Measurements from ENCODE around the gene NRG3.

Gene NRG3

GRCh38 chr10:83023662-83024061, 1148.7 kb downstream of the NRG3 start:
- Histone ChIP-seq H3K9ac (ENCODE audit: low read length) (no peak overlapping the region), H3K4me3 (ENCODE audit: low read depth, low read length, poor library complexity, severe bottlenecking) (no peak overlapping the region), H3K4me1 (ENCODE audit: insufficient read depth, low read length, severe bottlenecking) (no peaks in the 10 kb centered on the region), H3K27me3 (ENCODE audit: insufficient read depth, low read length) (no peaks in the 10 kb centered on the region), H3F3A (ENCODE audit: insufficient read depth, low read length) (no peaks in the 10 kb centered on the region), H3K27ac (ENCODE audit: low read depth, low read length, poor library complexity, severe bottlenecking) (no peak overlapping the region), H3K36me3 (ENCODE audit: insufficient read depth, low read length) (no peaks in the 10 kb centered on the region), H4K20me1 (ENCODE audit: insufficient read depth, low read length) (no peaks in the 10 kb centered on the region), H2AFZ (ENCODE audit: low read length) (no peak overlapping the region), H3K9me3 (ENCODE audit: low read length) (no peaks in the 10 kb centered on the region), H3K9me2 (ENCODE audit: low read depth, low read length) (no peaks in the 10 kb centered on the region), H3K4me2 (ENCODE audit: low read length) (no peak overlapping the region), H3K79me2 (ENCODE audit: insufficient read depth, low read length) (no peaks in the 10 kb centered on the region)
- no peak for TF ChIP-seq CTCF (IDR thresholded peaks at IDR 0.05; ENCODE audit: low read length)
- TF ChIP-seq EZH2 (IDR thresholded peaks at IDR 0.05; ENCODE audit: borderline replicate concordance, low read length): no peak
